Astrocyte (in vitro differentiated cells and primary cell): ENCODE data around the gene EGF. TPM values are rescaled to one million over a fixed set of nuclear protein-coding genes. Genes with fewer than 3 reads are reported as not detected.

Source experiments
- DNase-seq: peaks from one replicate; pipeline ENCODE4 v3.0.0-alpha.2; 2010; ENCODE audit warnings: low read depth
- FAIRE-seq: peaks from 2 replicates; lab custom pipeline; 2011; peaks lifted over from hg19 to GRCh38; lab: Jason Lieb, UNC
- H2AFZ ChIP-seq: 2 replicates; pipeline ENCODE4 v1.6.0; 2012; ENCODE audit warnings: low read depth, low read length, inconsistent platforms
- H3K27ac ChIP-seq: 2 replicates; pipeline ENCODE4 v1.5.1; 2011; ENCODE audit warnings: low read depth, low read length, inconsistent platforms
- H3K27me3 ChIP-seq: 2 replicates; pipeline ENCODE4 v1.6.0; 2011; ENCODE audit warnings: low read length, inconsistent platforms; ENCODE audit not compliant: insufficient read depth
- H3K36me3 ChIP-seq: 2 replicates; pipeline ENCODE4 v1.5.1; 2011; ENCODE audit warnings: low read length, inconsistent platforms; ENCODE audit not compliant: insufficient read depth
- H3K4me1 ChIP-seq: 2 replicates; pipeline ENCODE4 v1.5.1; 2011; ENCODE audit warnings: low read length, inconsistent platforms; ENCODE audit not compliant: insufficient read depth
- H3K4me2 ChIP-seq: 2 replicates; pipeline ENCODE4 v1.6.0; 2012; ENCODE audit warnings: low read length, inconsistent platforms
- H3K4me3 ChIP-seq: 2 replicates; pipeline ENCODE4 v1.5.1; 2011; ENCODE audit warnings: low read depth, mild to moderate bottlenecking, low read length, inconsistent platforms; ENCODE audit not compliant: insufficient read depth
- H3K79me2 ChIP-seq: 2 replicates; pipeline ENCODE4 v1.6.0; 2012; ENCODE audit warnings: mild to moderate bottlenecking, low read length, inconsistent platforms; ENCODE audit not compliant: insufficient read depth
- H3K9ac ChIP-seq: 2 replicates; pipeline ENCODE4 v1.6.0; 2012; ENCODE audit warnings: mild to moderate bottlenecking, low read length, inconsistent platforms
- H3K9me3 ChIP-seq: 2 replicates; pipeline ENCODE4 v1.5.1; 2012; ENCODE audit warnings: low read depth, mild to moderate bottlenecking, low read length, inconsistent platforms; ENCODE audit not compliant: insufficient read depth
- H4K20me1 ChIP-seq: 2 replicates; pipeline ENCODE4 v1.6.0; 2012; ENCODE audit warnings: low read length, inconsistent platforms; ENCODE audit not compliant: insufficient read depth
- H3K27ac Mint-ChIP-seq: one replicate; pipeline ENCODE4 v1.8.0; 2021; ENCODE audit warnings: mild to moderate bottlenecking, mixed read lengths; ENCODE audit not compliant: unreplicated experiment
- H3K27me3 Mint-ChIP-seq: one replicate; pipeline ENCODE4 v1.8.0; 2021; ENCODE audit warnings: low read depth, mixed read lengths; ENCODE audit not compliant: unreplicated experiment
- H3K36me3 Mint-ChIP-seq: one replicate; pipeline ENCODE4 v1.8.0; 2021; ENCODE audit warnings: low read depth, mixed read lengths; ENCODE audit not compliant: unreplicated experiment
- H3K4me1 Mint-ChIP-seq: one replicate; pipeline ENCODE4 v1.8.0; 2021; ENCODE audit warnings: low read depth, mixed read lengths; ENCODE audit not compliant: unreplicated experiment
- H3K4me3 Mint-ChIP-seq: one replicate; pipeline ENCODE4 v1.8.0; 2021; ENCODE audit warnings: mild to moderate bottlenecking, moderate library complexity, mixed read lengths; ENCODE audit not compliant: unreplicated experiment
- H3K9me3 Mint-ChIP-seq: one replicate; pipeline ENCODE4 v1.8.0; 2021; ENCODE audit warnings: mild to moderate bottlenecking, mixed read lengths; ENCODE audit not compliant: unreplicated experiment
- CTCF ChIP-seq: IDR thresholded peaks from 2 replicates; pipeline ENCODE4 v1.5.1; 2011; ENCODE audit warnings: low read depth, mild to moderate bottlenecking, inconsistent platforms, low read length, moderate library complexity; ENCODE audit not compliant: insufficient read depth
- EZH2 ChIP-seq: IDR thresholded peaks from 2 replicates; pipeline ENCODE4 v1.6.1; 2012; ENCODE audit warnings: mild to moderate bottlenecking, low read length, inconsistent platforms; ENCODE audit not compliant: insufficient read depth
- total RNA-seq: library from RNA; stranded (reverse); gene quantifications from 2 replicates; pipeline ENCODE4 v1.2.1, GENCODE V29; 2021

The EGF gene
- total RNA-seq, 1 donor from 2014 or later: 22.9 TPM

DNA sequence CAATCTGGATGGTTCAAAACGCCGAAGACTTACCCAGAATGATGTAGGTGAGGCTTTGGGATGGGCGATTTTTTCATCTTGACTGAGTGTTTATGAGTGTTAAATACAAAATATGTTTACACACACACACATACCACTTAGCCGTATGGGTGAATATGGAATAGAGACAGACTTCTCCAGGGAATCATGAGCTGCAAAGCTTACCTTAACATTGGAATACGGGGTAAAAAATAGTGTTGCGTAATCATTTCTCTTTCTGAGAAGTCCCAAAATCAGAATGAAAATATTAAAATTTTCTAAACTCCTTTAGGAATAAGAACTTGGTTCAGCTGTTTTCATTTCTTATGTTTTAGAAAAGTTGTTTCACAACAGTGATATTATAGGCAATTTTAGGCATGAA is 63.5 kb downstream of the EGF start:
- no peak overlapping the region for H3K27ac Mint-ChIP-seq
- Histone ChIP-seq H3K79me2 (no peaks in the 10 kb centered on the region), H3K27ac (no peak overlapping the region), H2AFZ (no peak overlapping the region), H3K9ac (no peak overlapping the region), H3K4me2 (no peak overlapping the region), H4K20me1 (no peaks in the 10 kb centered on the region), H3K9me3 (no peaks in the 10 kb centered on the region), H3K4me3 (no peak overlapping the region), H3K36me3 (no peaks in the 10 kb centered on the region), H3K27me3 (no peaks in the 10 kb centered on the region), H3K4me1 (peaks cover 14% of the 10 kb centered on the region)
- H3K4me3 Mint-ChIP-seq: no peak overlapping the region
- FAIRE-seq (no peak), DNase-seq (no peak)
- H3K27me3 Mint-ChIP-seq: no peaks in the 10 kb centered on the region
- peaks cover 26% of the 10 kb centered on the region for H3K4me1 Mint-ChIP-seq
- H3K9me3 Mint-ChIP-seq: no peaks in the 10 kb centered on the region
- no peak for TF ChIP-seq EZH2
- TF ChIP-seq CTCF: no peak
- no peaks in the 10 kb centered on the region for H3K36me3 Mint-ChIP-seq

DNA sequence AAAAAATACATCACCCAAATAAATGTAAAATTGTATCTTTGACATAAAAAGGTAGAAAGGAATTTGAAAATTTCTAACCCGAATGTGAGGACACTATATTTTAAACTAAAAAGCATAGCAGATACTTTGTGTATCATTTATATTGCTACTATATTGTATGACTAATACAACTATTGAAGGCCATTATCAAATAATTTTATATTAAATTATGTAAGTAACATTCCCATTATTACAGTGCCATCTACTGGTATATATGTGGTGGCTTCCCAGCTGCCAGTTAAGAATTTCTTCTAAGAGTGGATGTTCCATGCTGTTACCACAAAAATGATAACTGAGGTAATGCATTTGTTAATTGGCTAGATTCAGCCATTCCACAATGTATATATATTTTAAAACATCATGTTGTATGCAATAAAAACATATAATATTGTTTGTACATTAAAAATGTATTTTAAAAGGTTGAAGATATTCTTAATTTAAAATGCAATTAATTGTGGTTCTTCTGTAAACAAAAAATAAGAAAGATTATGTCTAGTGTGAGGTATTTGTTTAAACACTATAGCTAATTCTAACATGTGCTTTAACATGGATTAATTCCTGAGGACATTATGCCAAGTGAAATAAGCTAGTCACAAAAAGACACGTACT is 65.3 kb downstream of the EGF start:
- Histone ChIP-seq H3K4me2 (no peak overlapping the region), H3K9ac (no peak overlapping the region), H3K4me1 (peaks cover 14% of the 10 kb centered on the region), H3K36me3 (no peaks in the 10 kb centered on the region), H3K27ac (no peak overlapping the region), H4K20me1 (no peaks in the 10 kb centered on the region), H2AFZ (no peak overlapping the region), H3K79me2 (no peaks in the 10 kb centered on the region), H3K4me3 (no peak overlapping the region), H3K27me3 (no peaks in the 10 kb centered on the region), H3K9me3 (no peaks in the 10 kb centered on the region)
- H3K9me3 Mint-ChIP-seq: no peaks in the 10 kb centered on the region
- DNase-seq (peak; percentile 45), FAIRE-seq (peak; percentile 66)
- H3K36me3 Mint-ChIP-seq: no peaks in the 10 kb centered on the region
- H3K27me3 Mint-ChIP-seq: no peaks in the 10 kb centered on the region
- TF ChIP-seq CTCF: peak; percentile 70
- TF ChIP-seq EZH2: no peak
- H3K27ac Mint-ChIP-seq: no peak overlapping the region
- H3K4me3 Mint-ChIP-seq: no peak overlapping the region
- H3K4me1 Mint-ChIP-seq: peaks cover 28% of the 10 kb centered on the region

GRCh38 chr4:109978704-109979454 is 66.2 kb downstream of the EGF start:
- FAIRE-seq: peak; percentile 43
- Histone ChIP-seq H3K9ac (no peak overlapping the region), H4K20me1 (no peaks in the 10 kb centered on the region), H3K9me3 (no peaks in the 10 kb centered on the region), H3K4me1 (peaks cover 14% of the 10 kb centered on the region), H3K4me3 (no peak overlapping the region), H3K27ac (no peak overlapping the region), H3K79me2 (no peaks in the 10 kb centered on the region), H3K4me2 (no peak overlapping the region), H3K27me3 (no peaks in the 10 kb centered on the region), H3K36me3 (no peaks in the 10 kb centered on the region), H2AFZ (no peak overlapping the region)
- peak; percentile 34 for DNase-seq
- peak overlapping the region; percentile 3 for H3K4me3 Mint-ChIP-seq
- H3K27me3 Mint-ChIP-seq: no peaks in the 10 kb centered on the region
- no peaks in the 10 kb centered on the region for H3K36me3 Mint-ChIP-seq
- peaks cover 22% of the 10 kb centered on the region for H3K4me1 Mint-ChIP-seq
- no peak overlapping the region for H3K27ac Mint-ChIP-seq
- H3K9me3 Mint-ChIP-seq: no peaks in the 10 kb centered on the region
- TF ChIP-seq EZH2 (no peak), CTCF (peak; percentile 23)
